OCI-LY3 (cell line): Measurements from ENCODE around the gene ENSA.
"Not testable (repeated sequence)": the region's sequence is repeated elsewhere in the genome, so short reads cannot be mapped to it uniquely, and the experiment has no call there.

Source experiments
- EZH2phosphoT487 ChIP-seq: fragments of 200-600 bp; shearing (Covaris generic); IDR thresholded peaks from 2 replicates; pipeline ENCODE4 v1.6.1; 2018; ENCODE audit warnings: antibody characterized with exemption, mixed run types, low read depth
- TF ChIP-seq, protein P1 (sequence below): fragments of 200-600, 300-600 bp; sonication (generic); IDR thresholded peaks from 2 replicates; pipeline ENCODE4 v1.5.1; 2014; ENCODE audit warnings: antibody characterized with exemption, low read length, low read depth

DNA sequence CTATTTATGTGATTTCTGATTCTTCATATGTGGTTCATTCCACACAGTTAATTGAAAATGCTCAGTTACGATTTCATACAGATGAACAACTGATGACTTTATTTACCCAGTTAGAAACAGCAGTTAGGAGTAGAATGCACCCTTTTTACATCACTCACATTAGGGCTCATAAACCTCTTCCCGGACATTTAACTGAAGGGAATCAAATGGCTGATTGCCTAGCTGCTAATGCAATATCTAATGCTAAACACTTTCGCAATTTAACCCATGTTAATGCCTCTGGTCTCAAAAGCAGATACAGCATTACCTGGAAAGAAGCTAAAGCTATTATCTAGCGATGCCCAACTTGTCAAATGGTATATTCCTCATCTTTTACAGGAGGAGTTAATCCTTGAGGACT lies 27.7 kb upstream of the ENSA start:
- TF ChIP-seq, protein P1, sequence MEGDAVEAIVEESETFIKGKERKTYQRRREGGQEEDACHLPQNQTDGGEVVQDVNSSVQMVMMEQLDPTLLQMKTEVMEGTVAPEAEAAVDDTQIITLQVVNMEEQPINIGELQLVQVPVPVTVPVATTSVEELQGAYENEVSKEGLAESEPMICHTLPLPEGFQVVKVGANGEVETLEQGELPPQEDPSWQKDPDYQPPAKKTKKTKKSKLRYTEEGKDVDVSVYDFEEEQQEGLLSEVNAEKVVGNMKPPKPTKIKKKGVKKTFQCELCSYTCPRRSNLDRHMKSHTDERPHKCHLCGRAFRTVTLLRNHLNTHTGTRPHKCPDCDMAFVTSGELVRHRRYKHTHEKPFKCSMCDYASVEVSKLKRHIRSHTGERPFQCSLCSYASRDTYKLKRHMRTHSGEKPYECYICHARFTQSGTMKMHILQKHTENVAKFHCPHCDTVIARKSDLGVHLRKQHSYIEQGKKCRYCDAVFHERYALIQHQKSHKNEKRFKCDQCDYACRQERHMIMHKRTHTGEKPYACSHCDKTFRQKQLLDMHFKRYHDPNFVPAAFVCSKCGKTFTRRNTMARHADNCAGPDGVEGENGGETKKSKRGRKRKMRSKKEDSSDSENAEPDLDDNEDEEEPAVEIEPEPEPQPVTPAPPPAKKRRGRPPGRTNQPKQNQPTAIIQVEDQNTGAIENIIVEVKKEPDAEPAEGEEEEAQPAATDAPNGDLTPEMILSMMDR, result not testable (repeated sequence)
- TF ChIP-seq EZH2phosphoT487, result not testable (repeated sequence)
